GM12878 (cell line): ENCODE measurements around the gene MUC5AC. TPM values are rescaled to one million over a fixed set of nuclear protein-coding genes. Genes with fewer than 3 reads are reported as not detected.

Experiments
- ATAC-seq: fragments of 200-7000 bp; cut with Tn5 transposase; 3 replicates; pipeline ENCODE4 v1.9.1; 2020; ENCODE audit warnings: mild to moderate bottlenecking, moderate library complexity
- BruUV-seq: library from RNA; stranded (reverse); fragments of 400-500 nt; replicated peaks from 2 replicates; lab custom pipeline; 2021; lab: Mats Ljungman, UMichigan
- CTCF ChIA-PET: fragments of 300-600 bp; sonication (Branson Sonifier 250); formaldehyde crosslinking; extraction: SDS; loops from one replicate; lab custom pipeline; 2021; ENCODE audit warnings: inconsistent platforms; lab: Yijun Ruan, JAX
- POLR2A ChIA-PET: fragments of 350-600 bp; formaldehyde crosslinking; extraction: SDS; loops from one replicate; lab custom pipeline; 2021; ENCODE audit warnings: inconsistent platforms; lab: Charles Lee
- RAD21 ChIA-PET: fragments of 300-600 bp; sonication (Branson Sonifier 250); formaldehyde crosslinking; loops from one replicate; lab custom pipeline; 2023; ENCODE audit warnings: antibody characterized with exemption; ENCODE audit not compliant: unreplicated experiment; lab: Charles Lee
- SMC1A ChIA-PET: fragments of 300-600 bp; sonication (Branson Sonifier 250); formaldehyde crosslinking; loops from one replicate; lab custom pipeline; 2023; ENCODE audit not compliant: unreplicated experiment, uncharacterized antibody; lab: Charles Lee
- DNase-seq: peaks from one replicate; pipeline ENCODE4 v3.0.0-alpha.2; 2011; ENCODE audit warnings: low read depth, low spot score
- FAIRE-seq: peaks from 3 replicates; lab custom pipeline; 2011; peaks lifted over from hg19 to GRCh38; lab: Jason Lieb, UNC
- H2AFZ ChIP-seq: 2 replicates; pipeline ENCODE4 v1.6.0; 2011; ENCODE audit warnings: low read depth, low read length, control low read depth; ENCODE audit not compliant: control insufficient read depth
- H3K27ac ChIP-seq: 2 replicates; pipeline ENCODE4 v1.5.1; 2011; ENCODE audit warnings: control low read depth; ENCODE audit not compliant: control insufficient read depth, insufficient read depth
- H3K27me3 ChIP-seq, 2 experiments: replicated peaks in 1 of 2; 2 replicates each; pipeline versions ENCODE4 v1.6.0 to v1.6.1; 2011; ENCODE audit warnings: low read length in 1 of 2; ENCODE audit not compliant: control insufficient read depth in 2 of 2, insufficient read depth in 2 of 2
- H3K36me3 ChIP-seq, 2 experiments: 2 replicates each; pipeline ENCODE4 v1.5.1; 2011; ENCODE audit warnings: low read length in 1 of 2; ENCODE audit not compliant: control insufficient read depth in 2 of 2, insufficient read depth in 2 of 2
- H3K4me1 ChIP-seq: 2 replicates; pipeline ENCODE4 v1.6.1; 2011; ENCODE audit warnings: mild to moderate bottlenecking, low read length, moderate library complexity, mixed read lengths; ENCODE audit not compliant: control insufficient read depth, insufficient read depth
- H3K4me2 ChIP-seq: 2 replicates; pipeline ENCODE4 v1.6.0; 2011; ENCODE audit warnings: control low read depth; ENCODE audit not compliant: control insufficient read depth, insufficient read depth
- H3K4me3 ChIP-seq: fragments of 200-600 bp; sonication (generic); 2 replicates; pipeline ENCODE4 v1.5.1; 2016
- H3K79me2 ChIP-seq: 2 replicates; pipeline ENCODE4 v1.6.0; 2011; ENCODE audit warnings: low read length; ENCODE audit not compliant: control insufficient read depth, insufficient read depth
- H3K9ac ChIP-seq: 2 replicates; pipeline ENCODE4 v1.8.0; 2011; ENCODE audit warnings: low read length, control low read depth, mixed read lengths; ENCODE audit not compliant: control insufficient read depth, insufficient read depth
- H3K9me3 ChIP-seq: replicated peaks from 3 replicates; pipeline ENCODE4 v1.5.1; 2011; ENCODE audit warnings: mild to moderate bottlenecking, low read length; ENCODE audit not compliant: control insufficient read depth, insufficient read depth
- H4K20me1 ChIP-seq: 2 replicates; pipeline ENCODE4 v1.6.0; 2011; ENCODE audit not compliant: control insufficient read depth, insufficient read depth
- CEBPB ChIP-seq, 2 experiments: fragments of 150-350 bp in 1 of 2; IDR thresholded peaks; 2 replicates each; pipeline ENCODE4 v1.6.1; 2012 to 2014; ENCODE audit warnings: low read depth in 2 of 2, low read length in 2 of 2, borderline replicate concordance in 1 of 2, inconsistent platforms in 1 of 2
- CHD1 ChIP-seq: IDR thresholded peaks from 2 replicates; pipeline ENCODE4 v1.6.1; 2012; ENCODE audit warnings: low read depth, low read length, improper control_type of control experiment
- CHD2 ChIP-seq: IDR thresholded peaks from 2 replicates; pipeline ENCODE4 v1.6.1; 2011; ENCODE audit warnings: low read depth, low read length, improper control_type of control experiment, borderline replicate concordance
- NFYA ChIP-seq: IDR thresholded peaks from 2 replicates; pipeline ENCODE4 v1.6.1; 2011; ENCODE audit warnings: low read depth, mild to moderate bottlenecking, low read length, improper control_type of control experiment, borderline replicate concordance
- TBL1XR1 ChIP-seq: IDR thresholded peaks from 2 replicates; pipeline ENCODE4 v1.6.1; 2012; ENCODE audit warnings: low read depth, low read length, improper control_type of control experiment
- WGBS: methylation state at CpG from one replicate; pipeline ENCODE4 v1.1.6; 2016; ENCODE audit warnings: low lambda C conversion rate; ENCODE audit not compliant: insufficient replicate concordance, insufficient coverage; ENCODE audit errors: missing lambda C conversion rate; 5-methylcytosine and 5-hydroxymethylcytosine counted together
- in situ Hi-C: fragments of 300-500 bp; cut with MboI; formaldehyde crosslinking; loops from 9 replicates; pipeline ENCODE4 v1.14.3; 2018; ENCODE audit warnings: mixed read lengths
- intact Hi-C: fragments of 100-400 bp; cut with micrococcal nuclease; formaldehyde crosslinking; loops from one replicate; pipeline ENCODE4 v1.14.2; 2022; ENCODE audit not compliant: unreplicated experiment
- polyA plus RNA-seq, 11 experiments: library from polyadenylated mRNA; depleted of rRNA in 4 of 11; unstranded in 6 of 11; stranded (reverse) in 5 of 11; fragments of >200 nt; fragmentation: Nextera tagmentation in 4 of 11; fragmentation: Illumina TruSeq in 1 of 11; extraction: Ambion mirVana in 4 of 11; extraction: Trizol in 1 of 11; gene quantifications; 1 replicate in 1 of 11; 2 replicates in 10 of 11; pipeline versions ENCODE4 v1.2.1 to v1.2.3, GENCODE V29; 2011 to 2016; ENCODE audit warnings: inconsistent platforms in 2 of 11, missing spikeins in 2 of 11, low read depth in 1 of 11
- total RNA-seq, 4 experiments: library from RNA; depleted of rRNA in 3 of 4; stranded (reverse); fragments of >200 nt in 3 of 4; fragmentation: Illumina TruSeq in 1 of 4; extraction: Trizol in 1 of 4; gene quantifications; 2 replicates each; pipeline versions ENCODE4 v1.2.1 to v1.2.3, GENCODE V29; 2013 to 2021
- TF ChIP-seq, protein P1 (sequence below): fragments of 450-650 bp; IDR thresholded peaks from 2 replicates; pipeline ENCODE4 v1.6.1; 2017; ENCODE audit warnings: mild to moderate bottlenecking, moderate library complexity
- TF ChIP-seq, protein P2 (sequence below): fragments of 450-650 bp; formaldehyde crosslinking; IDR thresholded peaks from 2 replicates; pipeline ENCODE4 v1.4.0; 2020; ENCODE audit warnings: mild to moderate bottlenecking, moderate library complexity

MUC5AC gene
- total and polyA plus RNA-seq, 10 of the 15 experiments (the other 5 are each of a cell fraction or from before 2014, with no cell fraction given): under 0.01 to 0.01 TPM; not detected in 8

DNA sequence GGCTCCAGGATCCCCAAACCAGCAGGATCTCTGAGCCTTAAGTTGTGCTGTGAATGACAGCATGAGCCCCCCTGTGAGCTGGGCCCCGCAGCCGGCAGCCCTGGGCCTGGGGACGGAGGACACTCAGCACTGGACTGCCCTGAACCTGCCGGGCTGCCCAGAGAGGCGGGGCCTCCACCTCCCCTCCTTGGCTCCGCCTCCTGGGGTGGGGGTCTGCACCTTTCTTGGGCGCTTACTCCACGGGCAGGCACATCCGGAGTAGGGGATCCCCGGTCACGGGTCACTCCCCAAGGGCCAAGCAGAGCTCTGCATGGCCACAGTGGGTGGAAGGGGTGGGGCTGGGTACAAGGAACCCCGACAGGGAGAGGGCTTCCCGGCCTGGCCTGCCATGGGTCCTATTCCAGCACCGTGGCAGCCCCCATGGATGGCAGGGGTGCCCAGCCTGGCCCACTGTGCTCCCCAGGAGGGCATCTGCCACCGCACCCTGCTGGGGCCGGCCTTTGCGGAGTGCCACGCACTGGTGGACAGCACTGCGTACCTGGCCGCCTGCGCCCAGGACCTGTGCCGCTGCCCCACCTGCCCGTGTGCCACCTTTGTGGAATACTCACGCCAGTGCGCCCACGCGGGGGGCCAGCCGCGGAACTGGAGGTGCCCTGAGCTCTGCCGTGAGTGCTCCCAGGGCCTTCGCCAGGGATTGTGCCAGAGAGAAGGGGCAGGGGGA, 70.5 kb downstream of the MUC5AC start:
- no peaks in the 10 kb centered on the region for H3K36me3 ChIP-seq
- no peak for TF ChIP-seq CHD2
- no peak for TF ChIP-seq NFYA
- TF ChIP-seq, all 136 proteins: peak for 0
- Histone ChIP-seq H3K4me2 (no peak overlapping the region), H2AFZ (no peak overlapping the region), H3K4me1 (no peaks in the 10 kb centered on the region), H4K20me1 (no peaks in the 10 kb centered on the region), H3K27ac (no peak overlapping the region), H3K9me3 (no peaks in the 10 kb centered on the region), H3K79me2 (no peaks in the 10 kb centered on the region), H3K27me3 (no peaks in the 10 kb centered on the region), H3K9ac (no peak overlapping the region), H3K4me3 (no peak overlapping the region)
- FAIRE-seq: no peak
- 46% methylated on average over 17 of the region's 31 CpGs for WGBS
- intact Hi-C loops (no loop called here), in situ Hi-C loops (no loop called here)
- SMC1A ChIA-PET: no interaction called here
- no peak for ATAC-seq
- RAD21 ChIA-PET: no interaction called here
- no TSS peak for BruUV-seq
- CTCF ChIA-PET: no interaction called here
- POLR2A ChIA-PET: no interaction called here
- no peak for DNase-seq

- FAIRE-seq (no peak), ATAC-seq (no peak), DNase-seq (no peak)
- no peaks in the 10 kb centered on the region for H3K4me1 ChIP-seq
- no peak overlapping the region for H3K27ac ChIP-seq
- no peak overlapping the region for H3K4me3 ChIP-seq
- H2AFZ ChIP-seq: no peak overlapping the region
- RAD21 ChIA-PET: no interaction called here
- SMC1A ChIA-PET: no interaction called here
- no peaks in the 10 kb centered on the region for H3K9me3 ChIP-seq
- no peaks in the 10 kb centered on the region for H4K20me1 ChIP-seq
- no TSS peak for BruUV-seq
- 60% methylated on average over 16 of the region's 18 CpGs for WGBS
- H3K79me2 ChIP-seq: no peaks in the 10 kb centered on the region
- CTCF ChIA-PET: no interaction called here
- intact Hi-C loops (no loop called here), in situ Hi-C loops (no loop called here)
- no peaks in the 10 kb centered on the region for H3K27me3 ChIP-seq
- H3K36me3 ChIP-seq: no peaks in the 10 kb centered on the region
- POLR2A ChIA-PET: no interaction called here
- H3K9ac ChIP-seq: no peak overlapping the region
- no peak overlapping the region for H3K4me2 ChIP-seq
- TF ChIP-seq CHD1: no peak
- TF ChIP-seq CEBPB (IDR thresholded peaks at IDR 0.05; ENCODE audit: borderline replicate concordance in 1 of 2, low read depth in 2 of 2, low read length in 2 of 2): no peak
- TF ChIP-seq, protein P1, sequence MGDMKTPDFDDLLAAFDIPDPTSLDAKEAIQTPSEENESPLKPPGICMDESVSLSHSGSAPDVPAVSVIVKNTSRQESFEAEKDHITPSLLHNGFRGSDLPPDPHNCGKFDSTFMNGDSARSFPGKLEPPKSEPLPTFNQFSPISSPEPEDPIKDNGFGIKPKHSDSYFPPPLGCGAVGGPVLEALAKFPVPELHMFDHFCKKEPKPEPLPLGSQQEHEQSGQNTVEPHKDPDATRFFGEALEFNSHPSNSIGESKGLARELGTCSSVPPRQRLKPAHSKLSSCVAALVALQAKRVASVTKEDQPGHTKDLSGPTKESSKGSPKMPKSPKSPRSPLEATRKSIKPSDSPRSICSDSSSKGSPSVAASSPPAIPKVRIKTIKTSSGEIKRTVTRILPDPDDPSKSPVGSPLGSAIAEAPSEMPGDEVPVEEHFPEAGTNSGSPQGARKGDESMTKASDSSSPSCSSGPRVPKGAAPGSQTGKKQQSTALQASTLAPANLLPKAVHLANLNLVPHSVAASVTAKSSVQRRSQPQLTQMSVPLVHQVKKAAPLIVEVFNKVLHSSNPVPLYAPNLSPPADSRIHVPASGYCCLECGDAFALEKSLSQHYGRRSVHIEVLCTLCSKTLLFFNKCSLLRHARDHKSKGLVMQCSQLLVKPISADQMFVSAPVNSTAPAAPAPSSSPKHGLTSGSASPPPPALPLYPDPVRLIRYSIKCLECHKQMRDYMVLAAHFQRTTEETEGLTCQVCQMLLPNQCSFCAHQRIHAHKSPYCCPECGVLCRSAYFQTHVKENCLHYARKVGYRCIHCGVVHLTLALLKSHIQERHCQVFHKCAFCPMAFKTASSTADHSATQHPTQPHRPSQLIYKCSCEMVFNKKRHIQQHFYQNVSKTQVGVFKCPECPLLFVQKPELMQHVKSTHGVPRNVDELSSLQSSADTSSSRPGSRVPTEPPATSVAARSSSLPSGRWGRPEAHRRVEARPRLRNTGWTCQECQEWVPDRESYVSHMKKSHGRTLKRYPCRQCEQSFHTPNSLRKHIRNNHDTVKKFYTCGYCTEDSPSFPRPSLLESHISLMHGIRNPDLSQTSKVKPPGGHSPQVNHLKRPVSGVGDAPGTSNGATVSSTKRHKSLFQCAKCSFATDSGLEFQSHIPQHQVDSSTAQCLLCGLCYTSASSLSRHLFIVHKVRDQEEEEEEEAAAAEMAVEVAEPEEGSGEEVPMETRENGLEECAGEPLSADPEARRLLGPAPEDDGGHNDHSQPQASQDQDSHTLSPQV: no peak
- no peak for TF ChIP-seq TBL1XR1
- TF ChIP-seq, protein P2, sequence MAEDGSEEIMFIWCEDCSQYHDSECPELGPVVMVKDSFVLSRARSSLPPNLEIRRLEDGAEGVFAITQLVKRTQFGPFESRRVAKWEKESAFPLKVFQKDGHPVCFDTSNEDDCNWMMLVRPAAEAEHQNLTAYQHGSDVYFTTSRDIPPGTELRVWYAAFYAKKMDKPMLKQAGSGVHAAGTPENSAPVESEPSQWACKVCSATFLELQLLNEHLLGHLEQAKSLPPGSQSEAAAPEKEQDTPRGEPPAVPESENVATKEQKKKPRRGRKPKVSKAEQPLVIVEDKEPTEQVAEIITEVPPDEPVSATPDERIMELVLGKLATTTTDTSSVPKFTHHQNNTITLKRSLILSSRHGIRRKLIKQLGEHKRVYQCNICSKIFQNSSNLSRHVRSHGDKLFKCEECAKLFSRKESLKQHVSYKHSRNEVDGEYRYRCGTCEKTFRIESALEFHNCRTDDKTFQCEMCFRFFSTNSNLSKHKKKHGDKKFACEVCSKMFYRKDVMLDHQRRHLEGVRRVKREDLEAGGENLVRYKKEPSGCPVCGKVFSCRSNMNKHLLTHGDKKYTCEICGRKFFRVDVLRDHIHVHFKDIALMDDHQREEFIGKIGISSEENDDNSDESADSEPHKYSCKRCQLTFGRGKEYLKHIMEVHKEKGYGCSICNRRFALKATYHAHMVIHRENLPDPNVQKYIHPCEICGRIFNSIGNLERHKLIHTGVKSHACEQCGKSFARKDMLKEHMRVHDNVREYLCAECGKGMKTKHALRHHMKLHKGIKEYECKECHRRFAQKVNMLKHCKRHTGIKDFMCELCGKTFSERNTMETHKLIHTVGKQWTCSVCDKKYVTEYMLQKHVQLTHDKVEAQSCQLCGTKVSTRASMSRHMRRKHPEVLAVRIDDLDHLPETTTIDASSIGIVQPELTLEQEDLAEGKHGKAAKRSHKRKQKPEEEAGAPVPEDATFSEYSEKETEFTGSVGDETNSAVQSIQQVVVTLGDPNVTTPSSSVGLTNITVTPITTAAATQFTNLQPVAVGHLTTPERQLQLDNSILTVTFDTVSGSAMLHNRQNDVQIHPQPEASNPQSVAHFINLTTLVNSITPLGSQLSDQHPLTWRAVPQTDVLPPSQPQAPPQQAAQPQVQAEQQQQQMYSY (CRISPR knock-in tag): no peak
Observed at GRCh38 chr11:1228921-1229451, 71.2 kb downstream of the MUC5AC start.
